PC-3 (cell line): Measurements from ENCODE around the gene GADL1.

Experiments
- EZH2 ChIP-seq: fragments of 300-600 bp; sonication (generic); IDR thresholded peaks from one replicate; pipeline ENCODE4 v1.6.1; 2017; ENCODE audit warnings: antibody characterized with exemption, mild to moderate bottlenecking, low read length; ENCODE audit not compliant: unreplicated experiment
- EZH2phosphoT487 ChIP-seq: fragments of 300-600 bp; sonication (generic); IDR thresholded peaks from 2 replicates; pipeline ENCODE4 v1.6.1; 2018; ENCODE audit warnings: mild to moderate bottlenecking, antibody characterized with exemption, low read length, borderline replicate concordance
- TF ChIP-seq, protein P1 (sequence below): fragments of 300-600 bp; sonication (generic); conservative IDR thresholded peaks from 2 replicates; pipeline ENCODE4 v1.5.1; 2017; ENCODE audit warnings: antibody characterized with exemption, low read depth, mild to moderate bottlenecking, low read length

DNA sequence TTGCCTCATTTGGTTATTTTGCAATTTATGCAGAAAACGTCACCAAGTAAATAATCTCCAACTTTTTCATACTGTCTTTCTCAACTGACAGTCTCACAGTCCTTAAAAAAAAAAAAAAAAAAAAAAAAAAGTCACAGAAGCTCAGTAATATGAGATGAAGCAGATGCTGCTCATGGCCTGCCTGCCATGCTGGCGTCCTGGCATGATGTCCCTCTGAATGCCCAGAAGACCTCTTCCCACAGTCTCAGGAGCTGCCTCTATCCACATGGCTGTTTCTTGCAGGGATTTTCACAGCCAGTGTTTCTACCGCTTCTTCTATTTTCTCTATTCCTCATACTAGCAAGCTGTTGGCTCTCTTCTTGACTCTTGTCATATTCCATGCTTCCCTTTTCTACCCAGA, 200.3 kb downstream of the GADL1 start:
- TF ChIP-seq, protein P1, sequence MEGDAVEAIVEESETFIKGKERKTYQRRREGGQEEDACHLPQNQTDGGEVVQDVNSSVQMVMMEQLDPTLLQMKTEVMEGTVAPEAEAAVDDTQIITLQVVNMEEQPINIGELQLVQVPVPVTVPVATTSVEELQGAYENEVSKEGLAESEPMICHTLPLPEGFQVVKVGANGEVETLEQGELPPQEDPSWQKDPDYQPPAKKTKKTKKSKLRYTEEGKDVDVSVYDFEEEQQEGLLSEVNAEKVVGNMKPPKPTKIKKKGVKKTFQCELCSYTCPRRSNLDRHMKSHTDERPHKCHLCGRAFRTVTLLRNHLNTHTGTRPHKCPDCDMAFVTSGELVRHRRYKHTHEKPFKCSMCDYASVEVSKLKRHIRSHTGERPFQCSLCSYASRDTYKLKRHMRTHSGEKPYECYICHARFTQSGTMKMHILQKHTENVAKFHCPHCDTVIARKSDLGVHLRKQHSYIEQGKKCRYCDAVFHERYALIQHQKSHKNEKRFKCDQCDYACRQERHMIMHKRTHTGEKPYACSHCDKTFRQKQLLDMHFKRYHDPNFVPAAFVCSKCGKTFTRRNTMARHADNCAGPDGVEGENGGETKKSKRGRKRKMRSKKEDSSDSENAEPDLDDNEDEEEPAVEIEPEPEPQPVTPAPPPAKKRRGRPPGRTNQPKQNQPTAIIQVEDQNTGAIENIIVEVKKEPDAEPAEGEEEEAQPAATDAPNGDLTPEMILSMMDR, result no peak
- TF ChIP-seq EZH2phosphoT487 (no peak), EZH2 (no peak)
